ENCODE measurements around the gene MAP3K3.

Gene MAP3K3

GRCh38 chr17:63653050-63653449 lies 30.8 kb downstream of the MAP3K3 start:
- ATAC-seq (no peak), DNase-seq (no peak)

- ATAC-seq (no peak), DNase-seq (no peak)
Observed at GRCh38 chr17:63657786-63658185, 35.6 kb downstream of the MAP3K3 start.

- ATAC-seq, result no peak
- no peak for DNase-seq
Observed at GRCh38 chr17:63658366-63658765, 36.1 kb downstream of the MAP3K3 start.

GRCh38 chr17:63659850-63660249 lies 37.6 kb downstream of the MAP3K3 start:
- ATAC-seq, result no peak
- no peak for DNase-seq

DNA sequence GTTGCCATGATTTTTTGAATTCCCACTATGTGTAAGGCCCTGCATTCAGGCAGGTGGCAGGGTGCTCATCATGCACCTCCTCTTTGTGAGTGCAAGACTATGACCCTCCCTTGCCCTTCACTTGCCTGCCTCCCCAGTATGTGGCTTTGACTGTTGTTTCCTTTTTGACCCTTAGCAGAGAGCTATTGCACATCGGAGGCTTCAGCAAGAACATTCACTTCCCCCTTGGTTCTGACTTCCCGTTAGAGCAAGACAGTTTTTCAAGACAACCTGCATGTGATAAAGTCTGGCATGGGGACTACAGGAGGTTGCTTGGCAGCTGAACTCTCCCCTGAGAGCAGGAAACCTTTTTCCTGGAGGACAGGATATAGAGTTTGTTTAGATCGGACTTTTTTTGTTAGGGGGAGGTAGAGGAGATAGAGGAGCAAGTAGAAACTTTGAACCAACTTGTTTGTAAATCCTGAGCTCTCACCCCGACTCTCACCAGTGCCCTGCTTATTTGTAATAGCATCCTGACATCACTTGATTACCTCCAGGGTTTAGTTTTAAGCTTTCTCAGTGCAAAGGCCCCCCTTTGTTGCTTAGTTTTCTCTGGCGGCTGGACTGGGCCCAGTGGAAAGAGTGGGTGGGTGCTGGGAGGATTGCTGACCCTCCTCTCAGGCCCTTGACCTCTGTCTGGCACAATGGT lies 43.5 kb downstream of the MAP3K3 start:
- no peak for ATAC-seq
- DNase-seq, result no peak

- ATAC-seq, result no peak
- no peak for DNase-seq
Observed at GRCh38 chr17:63672856-63673255, 50.6 kb downstream of the MAP3K3 start.

DNA sequence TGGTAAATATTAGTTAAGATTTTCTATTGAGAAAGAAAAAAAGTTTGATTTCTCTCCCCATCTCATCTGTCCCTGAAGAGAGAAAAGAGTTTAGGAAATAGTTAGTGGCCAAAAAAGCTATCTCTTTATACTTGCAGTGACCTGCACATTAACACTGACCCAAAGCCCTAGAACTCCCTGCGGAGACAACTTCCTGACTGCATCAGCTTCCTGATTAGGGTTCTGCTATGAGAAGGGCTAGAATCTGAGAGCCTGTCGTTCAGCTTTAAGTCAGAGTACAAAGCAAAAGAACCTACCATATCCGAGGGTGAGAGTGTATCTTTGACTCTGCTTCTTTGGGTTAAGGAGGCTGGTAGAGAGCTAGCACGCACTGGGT lies 53.0 kb downstream of the MAP3K3 start:
- DNase-seq (no peak), ATAC-seq (no peak)

DNA sequence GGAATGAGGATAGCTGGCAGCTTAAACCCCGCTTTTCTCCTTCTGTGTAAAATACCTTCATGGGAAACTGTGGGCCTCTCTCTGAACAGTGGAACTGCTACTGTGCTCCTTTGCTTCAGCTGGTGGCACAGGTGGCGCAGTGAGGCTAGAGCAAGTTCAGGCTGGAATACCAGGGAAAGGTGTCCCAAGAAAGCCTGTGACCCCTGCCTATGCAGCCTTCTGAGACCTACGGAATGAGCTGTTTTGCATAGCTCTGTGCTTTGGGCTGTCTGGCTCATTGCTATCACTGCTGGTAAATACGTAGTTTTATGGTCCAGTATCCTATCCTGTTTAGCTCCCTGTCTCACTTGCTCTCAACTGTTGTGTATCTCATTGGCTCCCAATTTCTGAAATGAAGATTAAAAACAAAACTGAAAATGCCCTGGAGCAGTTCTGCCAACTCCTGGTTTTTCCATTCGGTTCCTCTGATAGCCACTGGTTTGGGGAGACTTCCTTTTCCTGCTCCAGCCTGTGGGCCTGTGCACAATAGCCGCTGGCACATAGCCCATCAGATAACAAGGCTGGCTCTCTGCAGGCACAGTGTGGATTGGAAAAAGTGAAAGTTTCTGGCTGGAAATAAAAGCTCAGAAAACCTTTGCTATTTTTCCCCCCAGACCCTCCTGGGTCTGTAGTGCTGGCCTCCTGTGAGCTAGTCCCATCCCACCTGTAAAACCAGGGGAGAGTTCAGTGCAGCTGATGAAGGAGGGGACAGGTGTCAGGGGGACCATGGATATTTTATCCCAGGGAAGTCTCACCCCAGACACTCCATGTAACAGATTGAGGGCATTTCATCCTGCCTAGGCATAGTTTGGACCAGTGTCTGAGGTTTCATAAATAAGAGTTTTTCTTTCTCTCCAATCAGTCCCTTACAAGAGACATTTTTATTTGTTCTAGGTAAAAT lies 53.7 kb downstream of the MAP3K3 start:
- no peak for DNase-seq
- no peak for ATAC-seq

DNA sequence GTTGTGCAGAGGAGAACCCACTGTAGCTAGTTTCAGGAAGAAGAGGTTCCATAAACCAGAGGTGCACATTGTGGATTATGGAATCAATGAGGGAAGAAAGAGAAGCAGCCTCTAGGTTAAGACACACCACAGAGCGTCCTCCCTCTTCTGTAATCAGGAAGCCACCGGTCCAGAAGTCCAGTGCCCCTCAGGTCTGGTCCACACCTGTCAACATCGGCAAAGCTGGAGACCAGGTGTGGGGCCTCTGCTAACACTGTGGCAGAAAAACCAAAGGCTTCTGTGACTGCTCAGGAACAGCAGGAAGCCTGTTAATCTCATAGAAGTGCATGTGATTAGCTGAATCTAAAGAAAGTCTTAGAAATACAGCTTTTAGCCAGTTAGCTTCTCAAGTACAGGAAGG lies 54.4 kb downstream of the MAP3K3 start:
- DNase-seq, result no peak
- no peak for ATAC-seq

- ATAC-seq, result no peak
- no peak for DNase-seq
Observed at GRCh38 chr17:63679214-63679613, 57.0 kb downstream of the MAP3K3 start.

DNA sequence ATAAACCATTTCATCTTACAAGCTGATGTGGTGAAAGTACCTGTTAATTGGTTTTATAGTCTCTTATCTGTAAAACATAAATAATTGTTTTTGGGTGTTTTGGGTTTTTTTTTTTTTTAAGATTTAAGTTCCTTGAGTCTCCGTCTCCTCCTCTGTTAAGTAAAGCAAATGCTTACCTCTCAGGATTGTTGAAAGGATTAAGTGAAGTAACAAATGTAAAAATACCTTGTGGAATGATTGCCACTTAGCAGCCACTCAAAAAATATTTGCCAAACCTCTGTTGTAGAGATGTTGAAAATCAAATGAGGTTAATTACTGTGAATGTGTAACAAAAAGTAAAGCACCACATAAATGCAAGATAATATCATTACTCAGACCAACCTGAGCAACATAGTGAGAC lies 58.5 kb downstream of the MAP3K3 start:
- no peak for ATAC-seq
- no peak for DNase-seq

DNA sequence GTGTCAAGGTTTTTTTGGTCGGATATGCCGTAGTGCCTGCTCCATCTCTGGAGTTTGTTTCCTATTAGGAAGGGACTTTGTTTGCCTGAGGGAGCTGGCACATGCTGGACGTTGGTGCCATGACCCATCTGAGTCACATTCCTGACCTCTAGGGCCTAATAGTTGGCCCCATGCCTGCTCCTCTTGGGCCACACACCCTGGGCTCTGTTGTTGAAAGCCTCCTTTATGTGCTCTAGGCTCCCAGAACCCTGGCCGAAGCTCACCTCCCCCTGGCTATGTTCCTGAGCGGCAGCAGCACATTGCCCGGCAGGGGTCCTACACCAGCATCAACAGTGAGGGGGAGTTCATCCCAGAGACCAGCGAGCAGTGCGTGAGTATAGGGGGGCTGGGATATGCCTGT lies 59.3 kb downstream of the MAP3K3 start:
- no peak for ATAC-seq
- no peak for DNase-seq

DNA sequence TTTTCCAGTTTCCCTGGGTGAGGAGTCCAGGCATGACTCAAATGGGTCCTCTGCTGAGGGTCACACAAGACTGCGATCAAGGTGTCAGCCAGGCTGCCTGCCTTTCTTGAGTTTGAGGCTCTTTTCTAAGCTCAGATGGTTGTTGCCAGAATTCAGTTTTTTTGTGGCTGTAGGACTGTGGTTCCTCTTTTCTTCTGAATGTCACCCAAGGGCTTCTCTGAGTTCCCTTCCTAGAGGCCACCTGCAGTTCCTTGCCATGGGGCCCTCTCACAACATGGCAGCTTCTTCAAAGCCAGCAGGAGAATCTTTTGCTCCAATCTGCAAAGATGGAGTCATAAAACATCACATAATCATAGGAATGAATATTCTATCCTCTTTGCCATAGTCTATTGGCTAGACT lies 60.2 kb downstream of the MAP3K3 start:
- no peak for ATAC-seq
- no peak for DNase-seq

DNA sequence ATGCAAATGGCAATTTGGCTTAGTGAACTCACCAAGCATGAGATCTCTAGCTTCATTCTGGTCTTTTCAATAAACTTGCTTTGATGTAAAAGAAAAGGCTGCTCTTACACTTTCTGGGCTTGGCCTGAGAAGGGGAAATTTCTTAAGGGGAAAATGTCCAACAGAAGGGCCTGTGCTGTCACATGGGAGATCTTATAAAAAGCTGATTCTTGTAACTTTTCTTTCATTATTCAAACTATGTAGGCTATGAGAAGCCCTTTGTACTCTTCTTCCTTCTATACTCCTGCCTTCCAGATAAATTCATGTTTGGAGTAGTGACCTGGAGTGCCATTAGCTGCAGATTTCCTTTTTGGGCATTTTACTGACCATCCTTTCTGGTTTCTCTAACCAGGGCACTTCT lies 60.8 kb downstream of the MAP3K3 start:
- ATAC-seq (no peak), DNase-seq (no peak)

GRCh38 chr17:63685041-63685440 lies 62.8 kb downstream of the MAP3K3 start:
- DNase-seq, result no peak
- ATAC-seq, result no peak

DNA sequence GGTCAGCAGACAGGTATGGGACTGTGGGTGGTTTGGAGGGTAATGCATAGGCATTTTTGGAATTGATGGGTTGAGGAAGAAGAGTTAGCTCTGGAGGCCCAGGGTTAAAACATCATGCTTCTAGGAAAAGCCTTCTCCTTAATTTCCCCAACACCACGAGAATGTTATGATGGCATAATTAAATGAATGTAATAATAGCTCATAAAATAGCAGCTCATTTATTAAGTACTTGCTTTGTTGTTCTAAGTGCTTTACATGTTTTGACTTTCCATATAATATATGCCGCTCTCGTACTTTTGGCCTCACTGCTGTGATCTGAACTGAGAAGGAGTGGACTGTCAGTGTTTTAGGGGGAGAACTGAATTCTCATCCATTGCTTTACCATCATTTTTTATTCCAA lies 63.4 kb downstream of the MAP3K3 start:
- ATAC-seq (no peak), DNase-seq (no peak)

DNA sequence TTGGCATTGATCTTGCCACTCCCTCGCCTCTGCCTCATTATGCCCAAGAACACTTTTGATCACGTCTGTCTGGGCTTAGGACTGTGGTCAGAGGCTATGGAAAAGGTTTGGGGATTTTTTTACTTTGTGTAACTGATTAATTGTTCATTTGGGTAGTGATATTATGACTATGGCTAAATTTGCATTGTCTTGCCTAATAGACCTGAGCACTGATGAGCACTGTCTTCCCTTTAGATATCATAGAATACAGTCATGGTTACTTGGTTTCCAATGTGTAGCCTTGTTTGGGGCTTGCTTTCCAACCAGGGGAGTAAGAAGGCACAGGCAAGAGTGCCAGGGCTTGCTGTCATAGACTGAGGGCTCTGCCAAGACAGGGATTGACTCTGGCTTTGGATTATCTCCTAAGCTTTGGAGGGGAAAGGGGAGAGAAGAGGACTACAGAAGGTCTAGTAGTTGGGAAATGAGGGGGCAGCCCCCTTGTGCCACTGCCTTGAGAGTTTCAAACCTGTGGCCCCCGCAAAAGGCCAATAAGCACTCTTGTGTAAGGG lies 64.0 kb downstream of the MAP3K3 start:
- ATAC-seq (peak; percentile 87), DNase-seq (no peak)

- ATAC-seq (peak; percentile 45), DNase-seq (no peak)
Observed at GRCh38 chr17:63688396-63689020, 66.3 kb downstream of the MAP3K3 start.

GRCh38 chr17:63689479-63689878 lies 67.3 kb downstream of the MAP3K3 start:
- ATAC-seq (no peak), DNase-seq (no peak)

GRCh38 chr17:63692195-63692816 lies 70.1 kb downstream of the MAP3K3 start:
- DNase-seq, result no peak
- ATAC-seq, result no peak

- DNase-seq (no peak), ATAC-seq (no peak)
Observed at GRCh38 chr17:63693411-63694113, 71.3 kb downstream of the MAP3K3 start.
